K562 (cell line): ENCODE measurements around the gene CERS1. TPM values are rescaled to one million over a fixed set of nuclear protein-coding genes. Genes with fewer than 3 reads are reported as not detected.

Experiments used
- CTBP1 ChIP-seq: fragments of 450-650 bp; IDR thresholded peaks from 2 replicates; pipeline ENCODE4 v1.6.1; 2016; ENCODE audit warnings: borderline replicate concordance
- HDAC6 ChIP-seq: IDR thresholded peaks from 2 replicates; pipeline ENCODE4 v1.6.1; 2012; ENCODE audit warnings: low read depth, mild to moderate bottlenecking, control low read depth, inconsistent platforms, low read length, moderate library complexity
- ILK ChIP-seq: fragments of 450-650 bp; IDR thresholded peaks from 2 replicates; pipeline ENCODE4 v1.6.1; 2016; ENCODE audit warnings: missing genetic modification characterization, low read depth, mild to moderate bottlenecking, missing compliant biosample characterization, moderate library complexity, borderline replicate concordance
- JUN ChIP-seq, 2 experiments: sonication (generic) in 1 of 2; formaldehyde crosslinking in 1 of 2; IDR thresholded peaks; 2 replicates each; pipeline versions ENCODE4 v1.6.1 to v1.8.0; 2012 to 2022; ENCODE audit warnings: borderline replicate concordance in 2 of 2, mild to moderate bottlenecking in 2 of 2, improper control_type of control experiment in 1 of 2, low read depth in 1 of 2, low read length in 1 of 2, missing genetic modification reagents in 1 of 2
- MAFK ChIP-seq: IDR thresholded peaks from 2 replicates; pipeline ENCODE4 v1.6.1; 2011; ENCODE audit warnings: low read length, improper control_type of control experiment
- MCM7 ChIP-seq, 2 experiments: fragments of 450-650 bp; IDR thresholded peaks; 2 replicates each; pipeline ENCODE4 v1.6.1; 2016 to 2018
- NFATC3 ChIP-seq: fragments of 450-650 bp; IDR thresholded peaks from 2 replicates; pipeline ENCODE4 v1.6.1; 2017; ENCODE audit warnings: mild to moderate bottlenecking
- PCBP2 ChIP-seq: fragments of 200-400 bp; formaldehyde crosslinking; IDR thresholded peaks from 2 replicates; pipeline ENCODE4 v1.6.1; 2018; ENCODE audit warnings: low read length, low read depth, mild to moderate bottlenecking, moderate library complexity; ENCODE audit not compliant: poor library complexity, severe bottlenecking
- PYGO2 ChIP-seq: fragments of 450-650 bp; IDR thresholded peaks from 2 replicates; pipeline ENCODE4 v1.6.1; 2016; ENCODE audit warnings: mild to moderate bottlenecking, missing genetic modification characterization, moderate library complexity, missing compliant biosample characterization
- RREB1 ChIP-seq: fragments of 250-450 bp; sonication (Bioruptor Pico); IDR thresholded peaks from 2 replicates; pipeline ENCODE4 v1.4.0; 2020
- RUNX1 ChIP-seq: sonication (generic); IDR thresholded peaks from 2 replicates; pipeline ENCODE4 v1.6.1; 2016; ENCODE audit warnings: antibody characterized with exemption, low read depth
- SETDB1 ChIP-seq: IDR thresholded peaks from one replicate; pipeline ENCODE4 v1.6.1; 2012; ENCODE audit warnings: low read length, control low read depth, inconsistent platforms
- SMAD4 ChIP-seq: fragments of 250-450 bp; sonication (Bioruptor Pico); conservative IDR thresholded peaks from 2 replicates; pipeline ENCODE4 v1.8.0; 2021; ENCODE audit warnings: inconsistent platforms, mild to moderate bottlenecking, moderate library complexity
- SNRNP70 ChIP-seq: fragments of 200-400 bp; formaldehyde crosslinking; optimal IDR thresholded peaks from 2 replicates; pipeline ENCODE3; 2017; ENCODE audit warnings: low read depth, low read length
- SREBF1 ChIP-seq: fragments of 150-350 bp; IDR thresholded peaks from 2 replicates; pipeline ENCODE4 v1.6.1; 2014; ENCODE audit warnings: antibody characterized with exemption, low read depth, low read length, borderline replicate concordance
- TAL1 ChIP-seq: fragments of 450-650 bp; IDR thresholded peaks from 2 replicates; pipeline ENCODE4 v1.6.1; 2016; ENCODE audit warnings: mild to moderate bottlenecking
- TRIM24 ChIP-seq, 2 experiments: fragments of 450-650 bp; IDR thresholded peaks; 2 replicates each; pipeline ENCODE4 v1.6.1; 2016
- TSC22D4 ChIP-seq: fragments of 450-650 bp; IDR thresholded peaks from 2 replicates; pipeline ENCODE4 v1.6.1; 2016; ENCODE audit warnings: missing genetic modification characterization, missing biosample characterization, control low read depth
- ZBTB34 ChIP-seq: fragments of 250-450 bp; sonication (Bioruptor Pico); IDR thresholded peaks from 2 replicates; pipeline ENCODE4 v1.8.0; 2021; ENCODE audit warnings: mild to moderate bottlenecking, moderate library complexity
- ZNF512 ChIP-seq: IDR thresholded peaks from 2 replicates; pipeline ENCODE4 v1.6.1; 2016; ENCODE audit warnings: missing genetic modification characterization, missing compliant biosample characterization
- polyA plus RNA-seq, 8 experiments: library from polyadenylated mRNA; depleted of rRNA in 4 of 8; stranded (reverse) in 5 of 8; unstranded in 3 of 8; fragments of >200 nt; fragmentation: Nextera tagmentation in 2 of 8; fragmentation: Illumina TruSeq in 1 of 8; extraction: Ambion mirVana in 2 of 8; extraction: Trizol in 1 of 8; gene quantifications; 2 replicates each; pipeline versions ENCODE4 v1.2.1 to v1.2.3, GENCODE V29; 2011 to 2014; ENCODE audit warnings: inconsistent platforms in 1 of 8, missing spikeins in 1 of 8
- total RNA-seq, 7 experiments: library from RNA; depleted of rRNA in 6 of 7; stranded (reverse); fragments of >200 nt in 6 of 7; fragmentation: Illumina TruSeq in 2 of 7; extraction: Trizol in 2 of 7; gene quantifications; 2 replicates each; pipeline versions ENCODE4 v1.2.1 to v1.2.3, GENCODE V29; 2011 to 2021; ENCODE audit warnings: low replicate concordance in 1 of 7

Gene CERS1
- total and polyA plus RNA-seq, 9 of the 15 experiments (the other 6 are each of a cell fraction or from before 2014, with no cell fraction given) = 0.33 to 1.5 (median 0.86) TPM; not detected in 2

GRCh38 chr19:18895038-18895823, 727 bp downstream of the CERS1 start (continued):
- TF ChIP-seq ZNF512 (no peak), TSC22D4 (tag) (no peak), HDAC6 (no peak), ILK (tag) (no peak), MAFK (no peak), TAL1 (no peak), RREB1 (CRISPR knock-in tag) (no peak), JUN (IDR thresholded peaks at IDR 0.05; ENCODE audit: borderline replicate concordance, low read depth, low read length) (no peak), JUN (CRISPR knock-in tag; IDR thresholded peaks at IDR 0.05; ENCODE audit: borderline replicate concordance) (no peak), TRIM24 (IDR thresholded peaks at IDR 0.05) (no peak), SETDB1 (no peak), CTBP1 (no peak; the same call in 1 of the 2 replicates), ZBTB34 (CRISPR knock-in tag) (no peak), SREBF1 (no peak), SNRNP70 (no peak), SMAD4 (CRISPR knock-in tag) (no peak), PCBP2 (no peak), RUNX1 (no peak), MCM7 (IDR thresholded peaks at IDR 0.05) (no peak), PYGO2 (no peak), NFATC3 (no peak)
